ENCODE results near the gene DNAH9.

- TF ChIP-seq, protein P1, sequence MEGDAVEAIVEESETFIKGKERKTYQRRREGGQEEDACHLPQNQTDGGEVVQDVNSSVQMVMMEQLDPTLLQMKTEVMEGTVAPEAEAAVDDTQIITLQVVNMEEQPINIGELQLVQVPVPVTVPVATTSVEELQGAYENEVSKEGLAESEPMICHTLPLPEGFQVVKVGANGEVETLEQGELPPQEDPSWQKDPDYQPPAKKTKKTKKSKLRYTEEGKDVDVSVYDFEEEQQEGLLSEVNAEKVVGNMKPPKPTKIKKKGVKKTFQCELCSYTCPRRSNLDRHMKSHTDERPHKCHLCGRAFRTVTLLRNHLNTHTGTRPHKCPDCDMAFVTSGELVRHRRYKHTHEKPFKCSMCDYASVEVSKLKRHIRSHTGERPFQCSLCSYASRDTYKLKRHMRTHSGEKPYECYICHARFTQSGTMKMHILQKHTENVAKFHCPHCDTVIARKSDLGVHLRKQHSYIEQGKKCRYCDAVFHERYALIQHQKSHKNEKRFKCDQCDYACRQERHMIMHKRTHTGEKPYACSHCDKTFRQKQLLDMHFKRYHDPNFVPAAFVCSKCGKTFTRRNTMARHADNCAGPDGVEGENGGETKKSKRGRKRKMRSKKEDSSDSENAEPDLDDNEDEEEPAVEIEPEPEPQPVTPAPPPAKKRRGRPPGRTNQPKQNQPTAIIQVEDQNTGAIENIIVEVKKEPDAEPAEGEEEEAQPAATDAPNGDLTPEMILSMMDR (IDR thresholded peaks at IDR 0.05) = no peak
- TF ChIP-seq EZH2 (IDR thresholded peaks at IDR 0.05; ENCODE audit: borderline replicate concordance, insufficient read depth, low read depth, low read length, poor library complexity, severe bottlenecking) = no peak
Measured at GRCh38 chr17:11730747-11731146, 132.5 kb downstream of the DNAH9 start.
